ENCODE data around the gene AZIN2. TPM values are rescaled to one million over a fixed set of nuclear protein-coding genes. Genes with fewer than 3 reads are reported as not detected.

AZIN2 gene
- total RNA-seq, 1 experiment from 2014 or later = 0.39 TPM

DNA sequence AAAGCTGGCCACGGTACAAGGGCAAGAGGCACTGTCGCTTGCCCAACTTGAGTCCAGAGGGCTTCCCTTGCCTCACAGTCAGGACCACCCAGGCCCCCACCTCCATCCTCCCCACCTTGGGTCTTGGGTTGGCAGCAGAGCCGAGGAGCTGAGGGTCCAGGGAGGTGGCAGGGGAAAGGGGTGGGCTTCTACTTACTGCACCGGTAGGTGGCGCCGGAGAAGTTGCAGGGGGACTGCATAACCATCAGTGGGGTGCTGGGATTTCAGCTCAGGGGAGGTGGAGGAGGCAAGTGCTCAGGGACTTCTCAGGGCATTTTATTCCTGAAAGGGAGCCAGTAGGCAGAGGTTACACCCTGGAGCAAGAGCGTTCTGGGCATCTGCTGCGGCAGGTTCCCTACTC is 56.8 kb downstream of the AZIN2 start:
- Histone ChIP-seq H2BK120ac (ENCODE audit: low read depth, low read length, poor library complexity, severe bottlenecking) (no peak overlapping the region), H2BK12ac (ENCODE audit: insufficient read length, low read depth, low read length) (no peak overlapping the region), H4K91ac (ENCODE audit: insufficient read length, low read depth, low read length) (no peak overlapping the region), H3K9ac (ENCODE audit: extremely low read depth, insufficient read length, low read length) (no peak overlapping the region), H2BK15ac (ENCODE audit: low read depth, low read length) (no peak overlapping the region), H3K27ac (ENCODE audit: insufficient read length, low read depth, low read length) (no peak overlapping the region), H2BK5ac (ENCODE audit: insufficient read length, low read length) (no peak overlapping the region), H2BK20ac (ENCODE audit: low read depth, low read length, poor library complexity, severe bottlenecking) (no peak overlapping the region), H3K56ac (ENCODE audit: insufficient read length, low read depth, low read length) (no peak overlapping the region), H3K4me1 (ENCODE audit: insufficient read depth, low read length) (peaks cover 10% of the 10 kb centered on the region; the same call in 1 of the 2 replicates), H4K8ac (replicated peaks; ENCODE audit: insufficient read length, low read depth, low read length) (no peak overlapping the region), H2AFZ (ENCODE audit: low read length) (no peak overlapping the region), H3K9me3 (ENCODE audit: control insufficient read depth, low read depth, low read length) (no peaks in the 10 kb centered on the region), H3K4ac (ENCODE audit: low read depth, low read length) (no peak overlapping the region), H3K14ac (ENCODE audit: insufficient read depth, low read length) (no peak overlapping the region), H3T11ph (ENCODE audit: low read length) (no peak overlapping the region), H3K18ac (ENCODE audit: insufficient read length, low read depth, low read length) (no peak overlapping the region), H3K27me3 (ENCODE audit: insufficient read depth, low read length) (0 out of 2 replicates have a peak, but pooled peaks cover 3% of the 10 kb centered on the region), H3K4me2 (ENCODE audit: insufficient read depth, insufficient read length, low read length) (no peak overlapping the region), H3K79me2 (ENCODE audit: insufficient read depth, low read length) (no peaks in the 10 kb centered on the region), H3K23me2 (ENCODE audit: insufficient read length, low read depth, low read length, poor library complexity, severe bottlenecking) (no peaks in the 10 kb centered on the region), H3K23ac (ENCODE audit: insufficient read length, low read depth, low read length) (no peak overlapping the region), H3K79me1 (ENCODE audit: insufficient read depth, low read depth, low read length, poor library complexity, severe bottlenecking) (no peaks in the 10 kb centered on the region), H4K20me1 (ENCODE audit: control insufficient read depth, insufficient read depth, insufficient read length) (no peaks in the 10 kb centered on the region), H2AK5ac (ENCODE audit: insufficient read length, low read length) (no peak overlapping the region), H4K5ac (ENCODE audit: insufficient read length, low read depth, low read length) (no peak overlapping the region)
- no peaks in the 10 kb centered on the region for H3K36me3 Mint-ChIP-seq (ENCODE audit: insufficient read depth in 1 of 3, low read depth in 3 of 3)
- no peak overlapping the region for H3K4me3 Mint-ChIP-seq
- H3K27me3 Mint-ChIP-seq (ENCODE audit: low read depth) = no peaks in the 10 kb centered on the region
- H3K4me1 Mint-ChIP-seq = peaks cover 42 to 48% of the 10 kb centered on the region in 2 experiments
- peak; percentile 87 for DNase-seq
- peak overlapping the region in 2 of 3 experiments; percentile 40 to 71; a peak in 1 of 7 replicates for H3K27ac Mint-ChIP-seq
- no CpG with 5 or more reads among the region's 8 CpGs for WGBS (ENCODE audit: extremely low coverage, insufficient read length, low lambda C conversion rate)
- H3K9me3 Mint-ChIP-seq = no peaks in the 10 kb centered on the region
- TF ChIP-seq, protein P1, sequence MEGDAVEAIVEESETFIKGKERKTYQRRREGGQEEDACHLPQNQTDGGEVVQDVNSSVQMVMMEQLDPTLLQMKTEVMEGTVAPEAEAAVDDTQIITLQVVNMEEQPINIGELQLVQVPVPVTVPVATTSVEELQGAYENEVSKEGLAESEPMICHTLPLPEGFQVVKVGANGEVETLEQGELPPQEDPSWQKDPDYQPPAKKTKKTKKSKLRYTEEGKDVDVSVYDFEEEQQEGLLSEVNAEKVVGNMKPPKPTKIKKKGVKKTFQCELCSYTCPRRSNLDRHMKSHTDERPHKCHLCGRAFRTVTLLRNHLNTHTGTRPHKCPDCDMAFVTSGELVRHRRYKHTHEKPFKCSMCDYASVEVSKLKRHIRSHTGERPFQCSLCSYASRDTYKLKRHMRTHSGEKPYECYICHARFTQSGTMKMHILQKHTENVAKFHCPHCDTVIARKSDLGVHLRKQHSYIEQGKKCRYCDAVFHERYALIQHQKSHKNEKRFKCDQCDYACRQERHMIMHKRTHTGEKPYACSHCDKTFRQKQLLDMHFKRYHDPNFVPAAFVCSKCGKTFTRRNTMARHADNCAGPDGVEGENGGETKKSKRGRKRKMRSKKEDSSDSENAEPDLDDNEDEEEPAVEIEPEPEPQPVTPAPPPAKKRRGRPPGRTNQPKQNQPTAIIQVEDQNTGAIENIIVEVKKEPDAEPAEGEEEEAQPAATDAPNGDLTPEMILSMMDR (conservative IDR thresholded peaks at IDR 0.05) = peak; percentile 87

All from H9 (cell line).